NCI-H2196 treated with DMSO at 0.1 percent for 48 hours (cell line): ENCODE measurements around the gene TAS2R4.
"Not testable (repeated sequence)": the region's sequence is repeated elsewhere in the genome, so short reads cannot be mapped to it uniquely, and the experiment has no call there.

Experiments used
- DNase-seq: peaks from one replicate; lab custom pipeline; 2025; ENCODE audit not compliant: unreplicated experiment; lab: John Stamatoyannopoulos, UW

TAS2R4 gene

GRCh38 chr7:141776374-141776773 is at the start of gene TAS2R4:
Gene TAS2R4, plus strand, starts transcription at chr7:141776674. Its CDS starts 1,815 bp downstream, at chr7:141778489.
- DNase-seq: no peak

DNA sequence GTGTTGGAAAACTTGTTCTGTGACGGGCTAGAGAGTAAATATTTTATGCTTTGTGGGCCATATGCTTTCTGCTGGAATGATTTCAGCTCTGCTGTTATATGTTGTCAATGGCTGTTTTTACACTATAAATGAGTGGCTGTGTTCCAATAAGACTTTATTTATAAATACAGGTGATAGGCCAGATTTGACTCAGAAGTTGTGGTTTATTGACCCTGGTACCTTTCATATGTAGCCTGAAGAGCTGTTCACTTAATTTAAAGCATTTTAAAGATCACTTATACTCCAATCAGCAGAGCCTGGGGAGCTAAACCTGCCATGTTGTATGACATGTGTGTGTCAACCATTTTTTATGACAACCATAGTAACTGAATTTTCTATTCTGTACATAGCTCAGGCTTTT is 47.5 kb upstream of the TAS2R4 start:
- no peak for DNase-seq

- no peak for DNase-seq
These were observed 44.9 kb upstream of the TAS2R4 start for GRCh38 chr7:141731476-141732149.

- DNase-seq: no peak
These were observed 39.2 kb upstream of the TAS2R4 start for GRCh38 chr7:141737118-141737835.

GRCh38 chr7:141737836-141738591 is 38.5 kb upstream of the TAS2R4 start, which contains the start of gene SSBP1:
Gene SSBP1, plus strand, starts transcription at chr7:141738358. Its CDS starts 809 bp downstream, at chr7:141739167.
- peak; percentile 95 for DNase-seq

- no peak for DNase-seq
These were observed 37.9 kb upstream of the TAS2R4 start for GRCh38 chr7:141738592-141739013.

GRCh38 chr7:141739250-141739649 is 37.2 kb upstream of the TAS2R4 start:
- no peak for DNase-seq

- DNase-seq: no peak
These were observed 34.2 kb upstream of the TAS2R4 start for GRCh38 chr7:141742229-141742628.

GRCh38 chr7:141744131-141744530 is 32.3 kb upstream of the TAS2R4 start:
- DNase-seq: no peak

- no peak for DNase-seq
These were observed 28.1 kb upstream of the TAS2R4 start for GRCh38 chr7:141748396-141748795.

- DNase-seq: not testable (repeated sequence)
These were observed 24.6 kb upstream of the TAS2R4 start for GRCh38 chr7:141751904-141752303.

GRCh38 chr7:141752634-141753033 is 23.8 kb upstream of the TAS2R4 start:
- DNase-seq: no peak

GRCh38 chr7:141754939-141755338 is 21.5 kb upstream of the TAS2R4 start:
- no peak for DNase-seq

DNA sequence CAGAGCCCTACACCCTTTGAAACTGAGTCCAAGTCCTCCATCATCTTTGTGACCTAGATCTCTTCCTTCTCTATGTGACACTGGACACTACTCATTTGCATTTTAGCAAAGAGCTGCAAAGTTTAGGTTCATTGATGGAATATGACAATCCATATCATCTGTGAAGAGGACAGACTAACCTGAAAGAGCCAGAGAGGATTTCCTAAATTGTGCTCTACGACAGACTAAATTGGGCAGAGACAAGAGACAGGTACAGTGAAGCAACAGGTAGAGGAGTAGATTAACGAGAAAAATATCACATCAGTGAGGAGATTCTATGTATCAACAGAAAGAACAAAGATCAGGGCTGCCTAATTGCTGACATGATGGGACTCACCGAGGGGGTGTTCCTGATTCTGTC is 12.7 kb upstream of the TAS2R4 start, which contains the start of gene TAS2R3:
TAS2R3 (plus strand) TSS at position 301 of the 400 bp plus-strand sequence; CDS start at position 363, 62 bp downstream.
- no peak for DNase-seq

- DNase-seq: not testable (repeated sequence)
These were observed 6.3 kb upstream of the TAS2R4 start for GRCh38 chr7:141770083-141770583.

DNA sequence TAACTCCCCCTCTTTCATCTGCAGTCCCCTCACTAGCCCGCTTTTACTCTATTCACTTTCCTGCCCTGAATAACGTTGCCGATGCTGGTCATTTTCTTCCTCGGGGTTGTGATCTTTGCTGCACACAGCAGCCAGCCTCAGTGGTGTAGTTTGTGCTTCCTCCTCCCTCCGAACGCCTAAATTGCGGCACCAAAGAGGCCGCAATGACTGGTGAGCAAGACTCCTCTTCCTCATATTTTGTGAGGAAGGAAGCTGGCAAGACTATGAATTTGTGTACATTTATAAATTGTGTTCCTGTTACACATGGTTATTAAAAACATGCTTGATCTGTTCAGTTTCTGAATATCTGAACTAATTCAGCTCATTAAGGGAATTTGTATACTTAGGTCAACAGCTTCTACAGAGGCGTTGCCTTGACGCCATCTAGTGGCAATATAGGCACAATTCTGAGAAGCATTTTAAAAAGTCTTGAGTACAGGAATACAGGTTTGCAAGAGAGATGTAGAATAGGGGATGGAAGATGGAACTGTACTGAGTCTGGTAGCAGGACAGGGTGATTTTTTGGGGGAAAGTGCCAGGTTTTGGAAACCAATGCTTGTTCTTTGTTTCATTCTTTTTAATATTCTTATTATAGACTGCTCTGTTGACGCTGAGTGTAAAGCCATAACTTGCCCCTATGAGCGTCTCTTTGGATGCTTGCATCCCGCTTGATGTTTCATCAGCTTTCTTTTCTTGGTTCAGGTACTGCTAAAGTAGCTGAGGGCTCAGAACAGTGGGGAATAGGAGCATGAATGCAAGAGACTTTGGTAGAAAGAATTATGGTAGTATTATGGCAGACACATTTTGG is 9.5 kb downstream of the TAS2R4 start:
- DNase-seq: peak; percentile 42

DNA sequence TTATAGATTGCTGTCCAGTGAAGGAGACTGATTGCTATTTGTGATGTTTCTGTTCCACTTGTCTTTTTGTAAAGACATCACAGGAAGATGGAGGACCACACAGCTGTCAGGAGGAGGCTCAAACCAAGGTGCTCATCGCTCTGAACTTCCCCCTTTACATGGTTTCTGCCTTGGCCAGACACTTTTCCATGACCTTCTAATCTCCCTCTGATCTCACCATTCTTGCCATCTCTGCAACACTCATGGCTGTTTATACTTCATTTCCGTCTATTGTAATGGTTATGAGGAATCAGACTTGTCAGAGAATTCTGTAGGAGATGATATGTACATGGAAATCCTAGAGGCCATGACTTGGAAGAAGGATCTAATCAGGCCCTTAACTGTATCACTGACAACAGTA is 11.8 kb downstream of the TAS2R4 start:
- DNase-seq: no peak

DNA sequence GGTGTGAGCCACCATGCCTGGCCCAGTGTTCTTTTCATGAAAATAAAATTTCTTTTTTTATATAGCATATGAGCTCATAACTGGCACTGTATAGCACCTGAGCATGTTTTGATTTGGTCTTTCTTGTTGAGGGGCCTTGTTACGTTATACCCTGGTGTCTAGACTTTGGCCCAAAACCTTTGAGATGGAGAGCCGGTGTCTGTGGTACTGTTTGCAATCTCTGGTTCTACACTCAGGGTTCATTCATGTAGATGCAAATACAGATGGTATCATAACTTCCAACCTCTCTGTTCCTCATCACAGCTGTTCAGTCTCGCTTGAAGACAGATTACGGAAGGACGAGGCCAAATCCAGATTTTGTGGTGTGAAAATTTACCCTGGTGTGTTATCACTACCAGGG is 13.4 kb downstream of the TAS2R4 start, which contains the start of gene TAS2R5:
TAS2R5 (plus strand) TSS at position 301 of the 400 bp plus-strand sequence. CDS start 145 bp downstream, outside the sequence.
- no peak for DNase-seq

DNA sequence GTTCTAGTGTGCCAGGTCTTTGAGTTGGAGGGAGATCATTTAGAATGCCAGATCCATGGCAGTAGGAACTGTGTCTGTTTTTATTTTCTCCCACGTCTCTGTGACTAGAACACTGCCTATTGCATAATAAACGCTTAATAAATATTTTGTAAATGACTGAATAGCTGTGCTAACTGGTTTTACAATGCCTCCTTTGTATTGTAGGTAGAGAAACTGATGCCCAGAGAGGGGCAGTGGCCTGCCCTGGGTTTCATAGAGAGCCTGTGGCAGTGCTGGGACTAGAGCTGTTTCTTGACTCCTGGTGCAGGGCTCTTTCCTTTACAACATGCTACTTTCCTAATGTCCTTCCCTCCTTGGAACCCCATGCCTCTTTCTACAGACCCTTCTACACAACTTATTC is 16.1 kb downstream of the TAS2R4 start:
- no peak for DNase-seq

DNA sequence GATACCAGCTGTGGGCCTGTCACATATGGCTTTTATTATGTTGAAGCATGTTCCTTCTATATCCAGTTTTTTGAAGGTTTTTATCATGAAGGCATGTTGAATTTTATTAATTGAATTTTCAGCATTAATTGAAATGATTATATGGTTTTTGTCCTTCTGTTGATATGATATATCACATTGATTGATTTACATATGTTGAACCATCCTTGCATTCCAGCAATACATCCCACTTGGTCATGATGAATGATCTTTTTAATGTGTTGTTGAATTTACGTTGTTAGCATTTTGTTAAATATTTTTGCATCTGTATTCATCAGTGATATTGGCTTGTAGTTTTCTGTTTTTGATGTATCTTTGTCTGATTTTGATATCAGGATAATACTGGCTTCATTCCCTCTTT is 43.6 kb downstream of the TAS2R4 start:
- no peak for DNase-seq
